NCI-H1930 (cell line): ENCODE data around the gene GGT1.
"Not testable (repeated sequence)": the region's sequence is repeated elsewhere in the genome, so short reads cannot be mapped to it uniquely, and the experiment has no call there.

Experiments
- DNase-seq, 2 experiments: peaks; one replicate each; lab custom pipeline; 2025; lab: John Stamatoyannopoulos, UW

Gene GGT1

GRCh38 chr22:24642307-24642706 is 39.3 kb downstream of the GGT1 start:
- DNase-seq = not testable (repeated sequence)

- DNase-seq = not testable (repeated sequence)
Observed at GRCh38 chr22:24644409-24644808, 41.4 kb downstream of the GGT1 start.

GRCh38 chr22:24645408-24646399 is 42.7 kb downstream of the GGT1 start:
- not testable (repeated sequence) for DNase-seq

GRCh38 chr22:24646756-24647155 is 43.8 kb downstream of the GGT1 start:
- not testable (repeated sequence) for DNase-seq

GRCh38 chr22:24649371-24649770 is 46.4 kb downstream of the GGT1 start:
- not testable (repeated sequence) for DNase-seq

GRCh38 chr22:24650884-24651283 is 47.9 kb downstream of the GGT1 start:
- DNase-seq = not testable (repeated sequence)

- DNase-seq = not testable (repeated sequence)
Observed at GRCh38 chr22:24665395-24665794, 62.4 kb downstream of the GGT1 start.

GRCh38 chr22:24667904-24668303 is 64.9 kb downstream of the GGT1 start:
- DNase-seq = not testable (repeated sequence)

GRCh38 chr22:24672532-24672931 is 69.5 kb downstream of the GGT1 start:
- not testable (repeated sequence) for DNase-seq
